Smooth muscle cell (in vitro differentiated cells): ENCODE measurements around the gene PRDM11. TPM values are rescaled to one million over a fixed set of nuclear protein-coding genes. Genes with fewer than 3 reads are reported as not detected.

Source experiments
- DNase-seq: peaks from one replicate; lab custom pipeline; 2025; ENCODE audit not compliant: unreplicated experiment; lab: John Stamatoyannopoulos, UW
- H2AFZ ChIP-seq: fragments of 200-600 bp; sonication (generic); 2 replicates; pipeline ENCODE4 v1.6.0; 2016; ENCODE audit warnings: antibody characterized with exemption, low read depth, mild to moderate bottlenecking
- H3F3A ChIP-seq: fragments of 200-600 bp; sonication (generic); 2 replicates; pipeline ENCODE4 v1.6.0; 2017; ENCODE audit warnings: antibody characterized with exemption, low read depth
- H3K27ac ChIP-seq: fragments of 200-600 bp; sonication (generic); 2 replicates; pipeline ENCODE4 v1.5.1; 2016; ENCODE audit warnings: low read depth, mild to moderate bottlenecking
- H3K27me3 ChIP-seq: fragments of 200-600 bp; sonication (generic); 2 replicates; pipeline ENCODE4 v1.6.1; 2016; ENCODE audit warnings: low read depth, mild to moderate bottlenecking
- H3K36me3 ChIP-seq: fragments of 200-600 bp; sonication (generic); 2 replicates; pipeline ENCODE4 v1.5.1; 2016; ENCODE audit warnings: low read depth
- H3K4me1 ChIP-seq: fragments of 200-600 bp; sonication (generic); 2 replicates; pipeline ENCODE4 v1.5.1; 2016; ENCODE audit warnings: low read depth
- H3K4me2 ChIP-seq: fragments of 200-600 bp; sonication (generic); 2 replicates; pipeline ENCODE4 v1.6.0; 2016; ENCODE audit warnings: mild to moderate bottlenecking
- H3K4me3 ChIP-seq: fragments of 200-600 bp; sonication (generic); 2 replicates; pipeline ENCODE4 v1.5.1; 2016; ENCODE audit warnings: mild to moderate bottlenecking
- H3K79me2 ChIP-seq: fragments of 200-600 bp; sonication (generic); 2 replicates; pipeline ENCODE4 v1.6.0; 2016; ENCODE audit warnings: low read depth, mild to moderate bottlenecking
- H3K9ac ChIP-seq: fragments of 200-600 bp; sonication (generic); 2 replicates; pipeline ENCODE4 v1.6.0; 2016; ENCODE audit warnings: low read depth
- H3K9me3 ChIP-seq: fragments of 200-600 bp; sonication (generic); replicated peaks from 2 replicates; pipeline ENCODE4 v1.5.1; 2016; ENCODE audit warnings: low read depth
- H4K20me1 ChIP-seq: fragments of 200-600 bp; sonication (generic); 2 replicates; pipeline ENCODE4 v1.6.0; 2016; ENCODE audit warnings: low read depth
- WGBS: methylation state at CpG from one replicate; pipeline ENCODE4 v1.1.7; 2016; ENCODE audit warnings: low lambda C conversion rate; 5-methylcytosine and 5-hydroxymethylcytosine counted together
- polyA plus RNA-seq: library from polyadenylated mRNA; unstranded; fragments of >200 nt; fragmentation: Nextera tagmentation; extraction: Ambion mirVana; gene quantifications from 2 replicates; pipeline ENCODE4 v1.2.1, GENCODE V29; 2016
- total RNA-seq: library from RNA; depleted of rRNA; stranded (reverse); fragments of >200 nt; gene quantifications from 2 replicates; pipeline ENCODE4 v1.2.3, GENCODE V29; 2014
- TF ChIP-seq, protein P1 (sequence below): fragments of 200-600 bp; sonication (generic); IDR thresholded peaks from 2 replicates; pipeline ENCODE4 v1.5.1; 2017; ENCODE audit warnings: borderline replicate concordance, mild to moderate bottlenecking, antibody characterized with exemption; ENCODE audit not compliant: insufficient read depth, poor library complexity, severe bottlenecking

PRDM11 gene
- total and polyA plus RNA-seq, 2 experiments from 2014 or later: 5.8 to 6.6 TPM

DNA sequence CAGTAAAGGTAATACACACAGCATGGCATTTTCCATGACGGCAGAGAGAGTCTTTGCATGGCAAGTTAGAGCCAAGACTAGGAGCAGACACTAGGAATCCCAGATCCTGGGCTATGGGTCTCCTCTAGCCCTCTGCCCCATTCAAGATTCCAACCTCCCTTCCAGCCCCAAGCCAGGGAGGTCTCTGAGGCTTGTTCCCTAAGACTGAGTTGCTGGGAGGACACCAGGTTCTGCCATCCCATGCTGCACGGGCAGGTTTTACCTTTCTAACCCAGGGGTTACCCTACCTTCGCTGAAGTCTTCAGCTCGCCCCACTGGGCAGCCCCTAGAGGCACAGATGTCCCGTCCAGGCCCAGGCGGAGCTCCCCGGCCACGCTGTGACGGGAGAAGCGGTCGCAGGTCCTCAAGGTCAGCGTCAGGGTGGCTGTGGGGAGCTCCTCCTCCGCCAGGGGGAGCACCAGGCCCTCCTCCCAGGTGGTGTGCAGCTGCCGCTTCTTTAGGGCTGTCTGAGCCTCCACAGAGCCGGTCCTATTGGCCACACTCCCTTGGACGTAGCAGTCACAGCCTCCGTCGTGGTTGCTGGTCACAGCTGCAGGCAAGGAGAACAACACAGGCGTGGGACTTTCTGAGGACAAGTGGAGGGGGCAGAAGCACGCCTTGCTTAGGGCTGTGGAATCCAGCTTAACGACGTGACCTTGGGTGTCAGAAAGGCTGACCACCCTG is 105.9 kb downstream of the PRDM11 start:
- DNase-seq: no peak
- no peak overlapping the region for H3K4me3 ChIP-seq

DNA sequence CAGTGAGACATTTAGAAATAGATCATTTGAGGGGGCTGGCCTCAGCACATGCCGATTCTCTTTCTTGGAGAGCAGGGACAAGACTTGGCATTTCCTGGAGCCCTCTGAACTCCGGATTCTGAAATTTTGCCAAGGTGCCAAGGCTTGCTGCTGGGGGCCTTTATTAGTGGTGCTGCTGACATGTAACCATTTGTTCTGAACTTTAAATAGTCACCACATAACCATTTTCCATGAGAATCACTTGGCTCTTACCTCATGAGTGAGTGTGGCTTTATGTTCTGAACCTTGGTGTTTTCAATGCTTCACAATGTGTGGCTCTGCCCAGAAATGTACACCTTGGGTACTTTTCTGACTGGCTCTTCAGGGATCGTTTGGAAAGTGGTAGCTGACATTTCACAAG is 106.4 kb downstream of the PRDM11 start:
- Histone ChIP-seq H3F3A (no peaks in the 10 kb centered on the region), H3K4me3 (no peak overlapping the region), H3K36me3 (no peaks in the 10 kb centered on the region), H4K20me1 (no peaks in the 10 kb centered on the region), H3K79me2 (no peaks in the 10 kb centered on the region), H3K27ac (no peak overlapping the region), H3K4me1 (no peaks in the 10 kb centered on the region), H3K9ac (no peak overlapping the region), H3K4me2 (no peak overlapping the region), H3K27me3 (no peaks in the 10 kb centered on the region), H3K9me3 (no peaks in the 10 kb centered on the region), H2AFZ (no peak overlapping the region)
- DNase-seq: no peak
- WGBS: 88% methylated on average over 3 of the region's 3 CpGs
- TF ChIP-seq, protein P1, sequence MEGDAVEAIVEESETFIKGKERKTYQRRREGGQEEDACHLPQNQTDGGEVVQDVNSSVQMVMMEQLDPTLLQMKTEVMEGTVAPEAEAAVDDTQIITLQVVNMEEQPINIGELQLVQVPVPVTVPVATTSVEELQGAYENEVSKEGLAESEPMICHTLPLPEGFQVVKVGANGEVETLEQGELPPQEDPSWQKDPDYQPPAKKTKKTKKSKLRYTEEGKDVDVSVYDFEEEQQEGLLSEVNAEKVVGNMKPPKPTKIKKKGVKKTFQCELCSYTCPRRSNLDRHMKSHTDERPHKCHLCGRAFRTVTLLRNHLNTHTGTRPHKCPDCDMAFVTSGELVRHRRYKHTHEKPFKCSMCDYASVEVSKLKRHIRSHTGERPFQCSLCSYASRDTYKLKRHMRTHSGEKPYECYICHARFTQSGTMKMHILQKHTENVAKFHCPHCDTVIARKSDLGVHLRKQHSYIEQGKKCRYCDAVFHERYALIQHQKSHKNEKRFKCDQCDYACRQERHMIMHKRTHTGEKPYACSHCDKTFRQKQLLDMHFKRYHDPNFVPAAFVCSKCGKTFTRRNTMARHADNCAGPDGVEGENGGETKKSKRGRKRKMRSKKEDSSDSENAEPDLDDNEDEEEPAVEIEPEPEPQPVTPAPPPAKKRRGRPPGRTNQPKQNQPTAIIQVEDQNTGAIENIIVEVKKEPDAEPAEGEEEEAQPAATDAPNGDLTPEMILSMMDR: no peak

More for the DNA sequence above, 105.9 kb downstream of the PRDM11 start:
- no peaks in the 10 kb centered on the region for H3F3A ChIP-seq
- WGBS: 37% methylated on average over 22 of the region's 22 CpGs
- H3K9ac ChIP-seq: no peak overlapping the region
- no peaks in the 10 kb centered on the region for H3K79me2 ChIP-seq
- H2AFZ ChIP-seq: no peak overlapping the region
- no peaks in the 10 kb centered on the region for H3K4me1 ChIP-seq
- no peak overlapping the region for H3K4me2 ChIP-seq
- no peaks in the 10 kb centered on the region for H3K9me3 ChIP-seq
- H3K36me3 ChIP-seq: no peaks in the 10 kb centered on the region
- TF ChIP-seq, protein P1: peak; percentile 66
- H3K27ac ChIP-seq: no peak overlapping the region
- H3K27me3 ChIP-seq: no peaks in the 10 kb centered on the region
- no peaks in the 10 kb centered on the region for H4K20me1 ChIP-seq

DNA sequence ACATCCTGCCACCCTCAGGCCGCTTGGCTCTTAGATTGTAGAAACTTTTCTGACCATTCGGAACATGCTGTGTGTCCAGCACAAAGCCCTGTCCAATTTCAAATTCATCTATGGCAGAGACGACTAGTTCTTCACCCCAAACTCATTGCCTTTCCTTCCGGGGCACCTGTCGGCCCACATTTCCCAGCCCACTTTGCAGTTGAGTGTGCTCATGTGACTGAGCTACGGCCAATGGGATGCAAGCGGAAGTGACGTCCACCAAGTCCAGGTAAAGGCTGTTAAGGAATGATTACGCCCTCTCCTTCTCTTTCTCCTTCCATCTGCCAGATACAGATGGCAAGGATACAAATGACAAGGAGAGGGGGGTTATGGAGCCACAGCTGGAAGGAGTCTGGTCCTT is 107.2 kb downstream of the PRDM11 start:
- no peak overlapping the region for H3K27ac ChIP-seq
- no peak for DNase-seq
- TF ChIP-seq, protein P1: no peak
- no peak overlapping the region for H3K4me3 ChIP-seq
- H3K9ac ChIP-seq: no peak overlapping the region
- WGBS: 91% methylated on average over 9 of the region's 9 CpGs
- H3K9me3 ChIP-seq: no peaks in the 10 kb centered on the region
- no peak overlapping the region for H3K4me2 ChIP-seq
- no peaks in the 10 kb centered on the region for H3F3A ChIP-seq
- no peak overlapping the region for H2AFZ ChIP-seq
- H3K36me3 ChIP-seq: no peaks in the 10 kb centered on the region
- no peaks in the 10 kb centered on the region for H3K4me1 ChIP-seq
- H3K79me2 ChIP-seq: no peaks in the 10 kb centered on the region
- H3K27me3 ChIP-seq: no peaks in the 10 kb centered on the region
- no peaks in the 10 kb centered on the region for H4K20me1 ChIP-seq

DNA sequence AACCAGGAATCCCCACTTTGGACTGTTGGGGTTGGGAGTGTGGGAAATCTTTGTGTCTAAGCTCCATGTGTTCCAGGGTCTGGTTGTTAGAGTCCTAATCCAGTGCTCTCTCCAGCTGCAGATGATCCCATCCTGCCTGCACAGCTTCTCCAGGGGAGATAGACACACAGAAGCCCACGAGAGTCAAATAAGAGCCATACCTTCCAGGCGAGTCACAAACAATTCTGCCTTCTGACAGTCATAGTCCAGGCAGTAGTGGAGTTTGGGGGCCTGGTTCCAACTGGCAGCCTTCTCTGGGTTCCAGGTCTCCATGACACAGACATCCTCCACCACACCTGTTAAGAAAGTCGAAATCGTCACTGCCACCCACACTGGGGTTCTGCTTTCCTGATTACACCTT is 107.6 kb downstream of the PRDM11 start:
- Histone ChIP-seq H3K79me2 (no peaks in the 10 kb centered on the region), H3K9me3 (no peaks in the 10 kb centered on the region), H3K4me3 (no peak overlapping the region), H3K4me1 (no peaks in the 10 kb centered on the region), H3K4me2 (no peak overlapping the region), H3K36me3 (no peaks in the 10 kb centered on the region), H2AFZ (no peak overlapping the region), H4K20me1 (no peaks in the 10 kb centered on the region), H3F3A (no peaks in the 10 kb centered on the region), H3K27me3 (no peaks in the 10 kb centered on the region), H3K27ac (no peak overlapping the region), H3K9ac (no peak overlapping the region)
- TF ChIP-seq, protein P1: no peak
- WGBS: 61% methylated on average over 4 of the region's 4 CpGs
- DNase-seq: no peak
